GM18507 (cell line): ENCODE results near the gene SCRN1.
A peak's percentile ranks its signal among the peaks of the same experiment; 100 is the strongest.

ENCODE experiments used
- DNase-seq: peaks from one replicate; pipeline ENCODE4 v3.0.0; 2011; ENCODE audit warnings: low read depth; ENCODE audit not compliant: insufficient read length; ENCODE audit errors: extremely low spot score
- FAIRE-seq: peaks from 2 replicates; lab custom pipeline; 2011; peaks lifted over from hg19 to GRCh38; lab: Jason Lieb, UNC

Gene SCRN1

GRCh38 chr7:29945259-29945809, 44.3 kb downstream of the SCRN1 start:
- FAIRE-seq: no peak
- DNase-seq: no peak

DNA sequence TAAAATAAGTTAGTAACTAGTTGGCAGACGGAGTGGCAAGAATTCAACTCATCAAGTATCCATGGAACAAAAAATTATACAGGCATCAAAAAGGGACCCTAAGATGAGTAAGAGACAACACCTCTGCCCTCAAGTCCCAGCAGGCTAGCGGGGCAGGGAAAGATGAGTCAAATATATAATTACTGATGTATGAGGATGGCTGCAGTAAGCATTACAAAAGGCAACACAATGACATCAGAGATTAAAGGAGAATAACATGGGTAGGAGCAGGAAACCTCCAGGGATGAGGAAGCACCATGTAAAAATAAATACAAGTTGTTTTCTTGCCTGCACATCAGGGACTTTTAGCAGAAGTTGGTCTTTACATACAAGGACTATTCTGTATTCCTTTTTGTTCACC, 49.4 kb downstream of the SCRN1 start:
- DNase-seq: no peak
- FAIRE-seq: no peak

GRCh38 chr7:29937132-29937531, 52.5 kb downstream of the SCRN1 start:
- FAIRE-seq (no peak), DNase-seq (no peak)

GRCh38 chr7:29935111-29935510, 54.5 kb downstream of the SCRN1 start:
- FAIRE-seq (no peak), DNase-seq (no peak)

GRCh38 chr7:29929018-29929807, 60.4 kb downstream of the SCRN1 start:
- DNase-seq: no peak
- FAIRE-seq: no peak

DNA sequence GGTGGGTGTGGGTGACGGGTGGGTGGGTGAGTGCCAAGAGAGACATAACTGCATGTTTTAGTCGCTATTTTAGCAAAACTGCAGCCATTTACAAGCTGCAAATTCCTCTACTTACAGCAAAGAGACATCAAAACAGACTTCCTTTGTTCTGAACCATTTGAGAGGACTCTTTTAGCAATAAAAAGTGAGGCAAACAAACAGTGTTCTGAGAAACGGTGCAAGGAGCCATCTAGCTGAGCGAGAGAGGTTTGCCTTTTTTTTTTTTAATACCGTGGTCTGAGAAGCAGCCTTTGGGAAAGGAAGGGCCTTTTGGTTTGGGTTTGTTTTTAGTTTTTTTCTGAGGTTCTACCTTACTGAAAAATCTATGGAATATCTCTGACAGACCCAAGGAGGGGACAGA, 62.9 kb downstream of the SCRN1 start:
- no peak for DNase-seq
- no peak for FAIRE-seq

- FAIRE-seq (no peak), DNase-seq (no peak)
Observed at GRCh38 chr7:29926216-29926615, 63.4 kb downstream of the SCRN1 start.

GRCh38 chr7:29924684-29925083, 64.9 kb downstream of the SCRN1 start:
- DNase-seq (no peak), FAIRE-seq (no peak)

DNA sequence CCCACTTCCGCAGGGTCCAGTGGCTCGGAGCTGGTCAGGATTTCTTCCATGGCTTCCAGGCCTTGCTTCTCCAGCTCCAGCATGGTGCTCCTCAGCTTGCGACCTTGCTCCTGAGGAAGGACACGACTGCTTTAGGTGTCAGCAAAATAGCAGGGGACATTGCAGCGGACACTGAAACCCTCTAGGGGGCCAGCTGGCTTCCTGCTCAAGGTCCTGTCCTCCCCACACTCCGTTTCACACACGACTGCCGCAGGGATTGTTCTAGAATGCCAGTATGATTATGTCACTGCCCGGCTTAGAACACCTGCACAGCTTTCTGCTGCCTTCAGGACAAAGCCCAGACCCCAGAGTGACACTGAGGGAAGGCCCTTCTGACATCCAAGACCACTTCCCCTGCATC, 65.6 kb downstream of the SCRN1 start:
- no peak for FAIRE-seq

GRCh38 chr7:29922921-29923700, 66.5 kb downstream of the SCRN1 start:
- no peak for DNase-seq
- no peak for FAIRE-seq

More for the DNA sequence above, 65.6 kb downstream of the SCRN1 start:
- no peak for DNase-seq

DNA sequence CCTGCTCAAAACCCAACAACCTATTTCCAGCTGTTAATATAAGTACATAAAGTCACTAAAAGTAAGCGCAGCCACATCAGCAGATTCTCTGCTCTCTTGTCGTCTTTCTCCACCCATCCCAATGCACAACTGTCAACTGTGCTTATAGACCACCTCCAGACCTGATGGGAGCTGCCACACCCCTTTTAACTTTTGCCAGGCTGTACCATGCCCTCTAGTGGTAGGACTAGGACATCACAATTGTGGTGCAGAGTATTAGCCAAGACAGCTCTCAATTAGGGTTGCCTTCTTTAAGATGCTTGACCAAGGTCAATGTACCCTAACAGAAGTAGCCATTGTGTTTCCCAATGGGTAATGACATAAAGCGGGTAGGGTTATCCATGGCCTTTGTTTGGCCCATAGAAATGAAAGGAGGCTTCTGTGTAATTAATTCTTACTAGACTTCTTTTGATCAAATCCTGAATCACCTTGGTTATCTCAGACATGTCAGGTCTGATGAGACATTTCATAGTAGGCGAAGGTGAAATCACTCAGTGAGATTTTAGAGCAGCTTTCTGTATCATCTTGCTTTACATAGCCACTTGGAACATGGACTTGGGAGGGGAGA, 68.1 kb downstream of the SCRN1 start:
- peak; percentile 92 for FAIRE-seq

DNA sequence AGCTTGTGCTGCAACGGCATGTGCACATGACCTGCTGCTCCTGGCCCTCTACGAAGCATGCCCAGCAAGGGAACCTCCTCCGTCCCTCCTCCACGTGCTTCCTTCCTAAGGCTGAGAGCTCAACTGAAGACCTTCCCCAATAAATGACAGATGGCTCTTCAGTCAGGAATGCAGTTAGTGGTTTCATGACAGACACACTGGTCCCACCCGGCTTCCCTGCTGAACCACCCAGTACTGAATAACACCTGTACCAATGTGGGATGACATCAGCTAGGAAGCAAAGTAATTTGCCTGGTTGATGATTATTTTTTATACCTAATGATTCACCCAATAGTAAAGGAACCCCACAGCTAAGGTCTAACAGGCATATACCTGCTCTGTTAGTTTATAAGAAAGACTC, 69.1 kb downstream of the SCRN1 start:
- DNase-seq: no peak
- no peak for FAIRE-seq

More for the DNA sequence above, 68.1 kb downstream of the SCRN1 start:
- no peak for DNase-seq

DNA sequence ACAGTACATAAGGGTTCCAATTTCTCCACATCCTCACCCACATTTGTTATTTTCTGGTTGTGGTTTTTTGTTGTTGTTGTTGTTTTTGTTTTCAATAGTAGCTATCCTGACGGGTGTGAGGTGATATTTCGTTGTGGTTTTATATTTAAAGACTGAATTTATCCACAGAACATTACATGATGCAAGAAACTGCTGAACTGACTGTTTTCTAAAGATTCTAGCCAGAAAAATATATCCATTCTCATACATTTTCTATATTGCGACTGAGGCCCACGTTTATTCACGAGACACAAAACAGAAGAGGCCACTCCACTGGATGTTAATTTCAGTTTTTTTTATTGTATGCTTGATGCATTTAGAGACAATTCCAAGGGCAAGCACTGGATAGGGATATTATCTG, 69.8 kb downstream of the SCRN1 start:
- DNase-seq: no peak

GRCh38 chr7:29918850-29919249, 70.8 kb downstream of the SCRN1 start:
- no peak for DNase-seq
- no peak for FAIRE-seq

More for the DNA sequence above, 69.8 kb downstream of the SCRN1 start:
- FAIRE-seq: no peak

GRCh38 chr7:29917641-29918040, 72.0 kb downstream of the SCRN1 start:
- FAIRE-seq (no peak), DNase-seq (no peak)

DNA sequence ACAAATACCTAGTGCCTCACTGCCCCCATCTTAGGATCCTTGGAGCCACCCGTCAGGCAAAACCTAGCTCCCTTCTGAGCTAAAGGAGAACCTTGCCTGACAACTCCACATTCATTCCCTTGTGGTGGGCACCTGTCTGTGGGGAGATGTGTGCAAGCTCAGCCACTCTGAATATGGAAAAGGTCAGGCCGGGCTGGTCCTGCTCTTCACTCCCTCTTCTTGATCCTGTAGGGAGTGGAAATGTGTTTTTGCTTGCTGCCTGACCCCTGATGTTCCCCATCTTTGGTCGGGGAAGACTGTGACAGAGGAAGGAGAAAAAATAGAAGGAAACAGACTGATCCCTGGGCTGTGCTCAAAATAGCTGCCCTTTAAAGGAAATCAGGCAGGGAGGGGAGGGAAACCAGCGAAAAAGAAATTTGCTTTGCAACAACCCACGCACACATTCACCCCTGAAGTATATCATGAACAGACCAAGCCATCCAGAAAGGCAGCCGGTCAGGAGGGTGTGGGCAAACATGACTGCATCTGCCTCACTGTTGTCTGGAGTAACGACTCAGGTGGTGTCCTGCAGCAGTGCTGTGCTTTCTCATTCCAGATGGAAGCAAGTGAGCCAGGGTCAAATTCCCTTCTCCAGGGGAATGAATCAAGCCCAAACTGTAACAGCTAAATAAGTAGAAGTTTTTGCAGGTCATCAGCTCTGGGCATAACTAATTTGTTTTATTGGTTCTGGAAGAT, 74.0 kb downstream of the SCRN1 start:
- FAIRE-seq (no peak), DNase-seq (no peak)

DNA sequence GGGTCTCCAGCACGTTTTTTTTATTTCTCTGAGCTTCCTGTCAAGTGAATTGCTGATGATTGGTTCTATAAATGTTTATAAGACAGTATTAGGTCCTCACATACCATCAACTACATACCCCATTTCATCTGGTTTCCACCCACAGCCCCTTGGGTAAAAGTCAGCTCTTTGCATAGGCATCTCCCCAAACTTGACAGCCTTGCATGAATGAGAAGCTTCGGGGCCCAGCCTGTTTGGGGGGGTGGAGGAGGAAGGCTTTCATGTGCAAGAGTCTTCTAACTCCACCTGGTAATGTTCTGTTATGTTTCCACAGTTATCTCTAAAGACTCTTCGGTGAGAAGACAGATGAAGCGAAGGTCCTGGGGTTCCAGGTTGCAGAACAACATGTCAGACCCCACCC, 75.4 kb downstream of the SCRN1 start:
- FAIRE-seq (no peak), DNase-seq (no peak)

DNA sequence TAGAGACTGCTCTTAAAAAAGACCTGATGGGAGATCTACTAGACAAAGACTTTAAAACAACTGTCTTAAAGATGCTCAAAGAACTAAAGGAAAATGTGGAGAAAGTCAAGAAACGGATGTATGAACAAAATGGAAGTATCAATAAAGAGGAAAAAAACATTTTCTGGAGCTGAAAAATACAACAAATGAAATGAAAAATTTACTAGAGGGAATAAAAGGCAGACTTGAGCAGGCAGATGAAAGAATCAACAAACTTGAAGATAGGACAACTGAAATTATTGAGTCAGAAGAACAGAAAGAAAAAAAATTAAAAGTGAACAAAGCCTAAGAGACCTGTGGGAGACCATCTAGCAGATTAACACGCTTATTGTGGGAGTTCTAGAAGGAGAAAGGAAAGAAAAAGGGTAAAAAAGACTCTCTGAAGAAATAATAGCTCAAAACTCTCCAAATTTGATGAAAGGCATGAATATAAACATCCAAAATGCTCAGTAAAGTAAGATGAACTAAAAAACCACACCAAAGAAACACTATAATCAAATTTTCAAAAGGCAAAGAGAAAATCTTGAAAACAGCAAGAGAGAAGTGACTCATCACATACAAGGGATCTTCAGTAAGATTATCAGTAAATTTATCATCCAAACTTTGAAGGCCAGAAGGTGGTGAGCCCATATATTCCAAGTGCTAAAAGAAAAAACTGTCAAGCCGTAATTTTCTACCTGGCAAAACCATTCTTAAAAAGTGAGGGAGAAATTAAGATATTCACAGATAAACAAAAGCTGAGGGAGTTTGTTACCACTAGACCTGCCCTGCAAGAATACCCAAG, 83.2 kb downstream of the SCRN1 start:
- DNase-seq (no peak), FAIRE-seq (no peak)

GRCh38 chr7:29900745-29901144, 88.9 kb downstream of the SCRN1 start:
- DNase-seq (no peak), FAIRE-seq (no peak)
